Esophagus squamous epithelium (tissue), 4 donors: ENCODE measurements around the gene DROSHA.

Experiments used
- CTCF ChIP-seq, 6 experiments: fragments of 450-650 bp in 4 of 6; fragments of 200-600 bp in 2 of 6; sonication (generic) in 2 of 6; IDR thresholded peaks; one replicate each; pipeline ENCODE4 v1.5.1; 2016 to 2019; ENCODE audit warnings: antibody characterized with exemption in 6 of 6, mild to moderate bottlenecking in 4 of 6, moderate library complexity in 4 of 6
- POLR2A ChIP-seq, 4 donors: fragments of 450-650 bp; IDR thresholded peaks; one replicate each; pipeline ENCODE4 v1.6.1; 2017; ENCODE audit warnings: antibody characterized with exemption in 4 of 4, mild to moderate bottlenecking in 4 of 4, moderate library complexity in 3 of 4

GRCh38 chr5:31417512-31417911, 114.4 kb downstream of the DROSHA start:
- no peak for TF ChIP-seq CTCF (IDR thresholded peaks at IDR 0.05)
- TF ChIP-seq POLR2A (IDR thresholded peaks at IDR 0.05) = no peak
